ENCODE measurements around the gene CHMP1A.
"Not testable (repeated sequence)": the region's sequence is repeated elsewhere in the genome, so short reads cannot be mapped to it uniquely, and the experiment has no call there.

The CHMP1A gene

GRCh38 chr16:89691986-89692569 is 34.6 kb upstream of the CHMP1A start:
- DNase-seq: no peak

DNA sequence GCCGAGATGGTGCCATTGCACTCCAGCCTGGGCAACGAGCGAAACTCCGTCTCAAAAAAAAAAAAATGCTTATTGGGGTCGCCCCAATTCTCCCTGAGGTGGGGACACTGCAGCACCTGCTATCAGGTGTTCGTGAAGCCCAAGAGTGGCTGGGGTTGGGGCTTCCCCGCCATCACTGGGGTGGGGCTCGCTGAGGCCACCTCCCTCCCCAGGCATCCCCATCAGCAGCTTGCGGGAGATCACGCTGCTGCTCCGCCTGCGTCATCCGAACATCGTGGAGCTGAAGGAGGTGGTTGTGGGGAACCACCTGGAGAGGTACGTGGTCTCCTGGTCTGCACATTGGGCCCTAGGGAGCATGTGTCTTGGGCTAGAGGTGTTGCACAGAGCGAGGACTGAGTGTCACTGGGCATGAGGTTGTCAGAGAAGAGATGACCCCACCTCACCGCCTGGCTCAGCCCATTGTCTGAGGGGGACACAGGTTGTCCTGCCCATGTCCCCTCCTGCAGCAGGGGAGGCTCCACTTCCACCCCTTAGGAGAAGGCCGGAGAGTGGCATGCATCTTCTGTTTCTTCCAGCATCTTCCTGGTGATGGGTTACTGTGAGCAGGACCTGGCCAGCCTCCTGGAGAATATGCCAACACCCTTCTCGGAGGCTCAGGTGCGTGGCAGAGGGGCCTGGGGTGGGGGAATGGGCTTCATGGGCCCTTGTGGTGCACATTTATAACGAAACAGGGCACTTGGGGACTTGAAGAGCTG is 33.9 kb upstream of the CHMP1A start:
- no peak for DNase-seq

GRCh38 chr16:89690392-89690901 is 32.9 kb upstream of the CHMP1A start:
- DNase-seq: no peak

- not testable (repeated sequence) for DNase-seq
Observed at GRCh38 chr16:89689621-89690020, 32.1 kb upstream of the CHMP1A start.

DNA sequence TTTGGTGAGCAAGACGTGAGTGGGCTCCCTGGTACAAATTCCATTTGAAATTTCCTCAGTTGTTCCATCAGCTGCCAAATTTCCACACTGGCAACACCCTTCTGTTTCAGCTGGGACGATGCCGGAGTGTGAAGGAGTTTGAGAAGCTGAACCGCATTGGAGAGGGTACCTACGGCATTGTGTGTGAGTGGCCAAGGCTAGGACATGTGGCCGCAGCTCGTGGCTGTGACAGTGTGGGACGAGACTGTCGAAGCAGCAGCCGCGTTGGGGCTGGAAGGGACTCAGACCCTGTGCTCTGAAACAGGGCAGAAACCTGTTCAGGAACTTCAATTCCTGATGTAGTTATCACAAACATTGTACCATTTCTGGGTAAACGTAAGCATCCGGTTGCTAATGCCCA is 31.6 kb upstream of the CHMP1A start:
- no peak for DNase-seq

DNA sequence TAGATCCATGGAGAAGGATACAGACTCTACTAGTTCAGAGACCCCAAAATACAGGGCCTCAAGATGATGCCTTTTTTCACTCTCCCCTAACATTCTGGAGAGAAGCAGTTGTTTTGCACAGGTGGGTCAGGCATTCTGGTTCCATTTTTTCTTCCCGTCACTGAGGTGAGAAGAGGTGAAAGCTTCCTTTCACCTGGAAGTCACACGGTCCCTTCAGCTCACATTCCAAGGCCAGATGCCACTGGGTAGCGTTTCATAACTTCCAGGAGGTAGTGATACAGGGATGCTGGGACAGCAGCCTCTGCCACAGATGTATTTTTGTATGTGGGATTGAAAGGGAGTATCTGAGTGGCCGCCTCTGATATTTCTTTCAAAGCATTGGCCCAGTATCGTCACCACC is 30.9 kb upstream of the CHMP1A start:
- DNase-seq: no peak

- no peak for DNase-seq
Observed at GRCh38 chr16:89687092-89687940, 29.8 kb upstream of the CHMP1A start.

DNA sequence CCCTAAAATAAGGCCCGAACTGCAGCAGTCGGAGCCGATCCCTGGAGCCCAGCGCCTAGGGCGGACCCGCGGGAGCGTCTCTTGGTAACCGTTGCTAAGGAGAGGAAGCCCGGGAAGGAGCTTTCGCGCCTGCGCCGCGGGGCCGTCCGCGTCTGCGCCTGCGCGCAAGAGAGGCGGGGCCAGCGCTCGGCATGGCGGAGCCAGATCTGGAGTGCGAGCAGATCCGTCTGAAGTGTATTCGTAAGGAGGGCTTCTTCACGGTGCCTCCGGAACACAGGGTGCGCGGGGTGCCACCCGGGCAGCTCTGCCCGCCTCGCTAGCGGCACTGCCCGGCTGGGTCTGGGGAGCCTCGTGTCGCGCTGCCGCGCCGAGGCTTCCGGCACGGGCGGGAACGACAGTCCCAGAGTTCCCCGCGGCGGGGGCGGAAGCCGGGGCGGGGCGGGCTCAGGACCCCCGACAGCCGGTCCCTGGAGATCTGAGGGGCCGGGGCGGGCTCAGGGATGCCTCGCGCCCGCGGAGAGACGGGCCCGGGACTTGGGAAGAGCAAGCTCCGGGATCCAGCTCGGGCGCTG is 29.1 kb upstream of the CHMP1A start, which contains the start of gene CDK10:
TSS of gene CDK10 (plus strand) at position 170 of the 572 bp plus-strand sequence. CDS start at position 192, 22 bp downstream.
- peak; percentile 71 to 76 (median 76) for DNase-seq

- DNase-seq: no peak
Observed at GRCh38 chr16:89685916-89686315, 28.4 kb upstream of the CHMP1A start.

- DNase-seq: no peak
Observed at GRCh38 chr16:89678258-89678657, 20.8 kb upstream of the CHMP1A start.

DNA sequence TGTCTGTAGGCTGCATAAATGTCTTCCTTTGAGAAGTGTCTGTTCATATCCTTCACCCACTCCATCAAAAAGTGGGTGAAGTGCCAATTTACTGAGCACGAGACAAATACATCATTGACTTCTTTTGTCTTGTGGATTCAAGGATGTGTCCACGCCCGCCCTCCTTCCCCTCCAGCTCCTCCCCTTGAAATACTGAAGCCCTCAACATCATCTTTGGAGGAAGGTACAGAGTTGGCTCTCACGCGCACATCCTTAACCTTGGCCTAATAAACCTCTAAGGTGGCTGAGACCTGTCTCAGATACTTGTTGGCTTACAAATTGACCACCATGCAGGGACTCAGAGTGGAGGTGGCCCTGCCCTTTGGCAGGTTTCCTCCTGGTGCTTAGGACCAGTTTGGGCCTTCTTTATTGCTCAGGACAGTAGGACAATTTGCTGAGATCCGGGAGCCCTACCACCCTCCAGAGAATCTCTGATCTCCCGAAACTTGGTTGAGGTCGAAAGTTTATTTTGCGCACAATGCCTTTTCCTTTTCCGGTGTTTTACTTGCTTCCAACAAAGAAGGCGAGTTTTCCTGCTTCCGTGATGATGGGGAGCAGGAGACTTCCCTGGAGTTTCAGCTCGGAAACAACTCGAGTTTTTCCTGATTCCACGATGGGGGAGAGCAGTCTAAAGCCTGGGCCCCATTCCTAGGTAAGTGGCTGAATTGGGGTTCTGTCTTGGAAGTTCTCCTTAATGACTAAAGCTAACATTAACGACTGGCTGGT is 14.9 kb upstream of the CHMP1A start:
- DNase-seq: no peak

DNA sequence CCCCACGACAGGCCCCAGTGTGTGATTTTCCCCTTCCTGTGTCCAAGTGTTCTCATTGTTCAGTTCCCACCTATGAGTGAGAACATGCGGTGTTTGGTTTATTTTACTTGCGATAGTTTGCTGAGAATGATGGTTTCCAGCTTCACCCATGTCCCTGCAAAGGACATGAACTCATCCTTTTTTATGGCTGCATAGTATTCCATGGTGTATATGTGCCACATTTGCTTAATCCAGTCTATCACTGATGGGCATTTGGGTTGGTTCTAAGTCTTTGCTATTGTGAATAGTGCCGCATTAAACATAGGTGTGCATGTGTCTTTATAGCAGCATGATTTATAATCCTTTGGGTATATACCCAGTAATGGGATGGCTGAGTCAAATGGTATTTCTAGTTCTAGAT is 14.1 kb upstream of the CHMP1A start:
- DNase-seq: not testable (repeated sequence)

- DNase-seq: no peak
Observed at GRCh38 chr16:89670496-89671431, 13.3 kb upstream of the CHMP1A start.

DNA sequence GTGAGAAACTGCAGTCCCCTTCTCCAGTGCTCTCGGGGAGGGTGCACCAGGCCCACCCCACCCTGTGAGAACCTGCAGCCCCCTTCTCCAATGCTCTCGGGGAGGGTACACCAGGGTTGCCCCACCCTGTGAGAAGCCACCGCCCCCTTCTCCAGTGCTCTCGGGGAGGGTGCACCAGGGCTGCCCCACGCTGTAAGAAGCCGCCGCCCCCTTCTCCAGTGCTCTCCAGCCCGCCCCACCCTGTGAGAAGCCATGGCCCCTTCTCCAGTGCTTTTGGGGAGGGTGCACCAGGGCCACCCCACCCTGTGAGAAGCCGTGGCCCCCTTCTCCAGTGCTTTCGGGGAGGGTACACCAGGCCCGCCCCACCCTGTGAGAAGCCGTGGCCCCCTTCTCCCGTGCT is 12.2 kb upstream of the CHMP1A start:
- no peak for DNase-seq

- no peak for DNase-seq
Observed at GRCh38 chr16:89668790-89669158, 11.3 kb upstream of the CHMP1A start.

DNA sequence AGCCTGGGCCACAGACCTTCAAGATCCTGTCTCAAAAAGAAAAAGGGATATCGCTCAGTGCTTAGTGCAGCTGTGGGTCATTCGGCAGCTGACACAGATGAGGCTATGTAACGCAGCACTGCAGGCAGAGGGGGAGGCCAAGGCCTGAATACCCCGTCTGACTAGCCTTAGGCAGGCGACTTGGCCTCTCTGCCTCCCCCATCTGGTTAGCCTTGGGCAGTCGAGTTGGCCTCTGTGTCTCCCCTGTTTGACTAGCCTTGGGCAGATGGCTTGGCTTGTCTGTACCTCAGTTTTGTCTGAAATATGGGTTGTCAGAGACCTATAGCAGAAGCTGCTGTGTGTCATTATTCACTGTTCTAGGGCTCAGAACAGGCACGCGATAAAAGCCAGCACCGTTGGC is 10.1 kb upstream of the CHMP1A start:
- DNase-seq: no peak

GRCh38 chr16:89667000-89667399 is 9.5 kb upstream of the CHMP1A start:
- DNase-seq: not testable (repeated sequence)

DNA sequence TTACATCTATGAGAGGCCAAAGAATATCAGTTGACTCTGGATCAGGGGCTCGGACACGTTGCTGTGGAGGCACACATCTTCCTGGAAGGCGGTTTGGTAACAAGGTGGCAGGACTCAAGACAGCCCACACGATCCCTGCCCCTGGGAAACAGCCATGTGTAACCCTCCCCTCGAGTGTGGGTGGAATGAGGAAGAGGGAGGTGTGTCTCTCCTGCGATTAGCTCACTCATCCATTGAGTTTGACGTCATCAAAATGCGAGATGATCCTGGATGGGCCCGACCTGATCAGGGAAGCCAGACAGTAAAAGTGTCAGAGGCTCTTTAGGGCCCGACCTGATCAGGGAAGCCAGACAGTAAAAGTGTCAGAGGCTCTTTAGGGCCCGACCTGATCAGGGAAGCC is 6.7 kb upstream of the CHMP1A start:
- DNase-seq: not testable (repeated sequence)

- no peak for DNase-seq
Observed at GRCh38 chr16:89661215-89661614, 3.7 kb upstream of the CHMP1A start.

GRCh38 chr16:89660146-89660545 is 2.6 kb upstream of the CHMP1A start:
- DNase-seq: no peak

- DNase-seq: no peak
Observed at GRCh38 chr16:89658221-89658879, 842 bp upstream of the CHMP1A start.
